ENCODE data around the gene PTRH1.
A peak's percentile ranks its signal among the peaks of the same experiment; 100 is the strongest.

Gene PTRH1

DNA sequence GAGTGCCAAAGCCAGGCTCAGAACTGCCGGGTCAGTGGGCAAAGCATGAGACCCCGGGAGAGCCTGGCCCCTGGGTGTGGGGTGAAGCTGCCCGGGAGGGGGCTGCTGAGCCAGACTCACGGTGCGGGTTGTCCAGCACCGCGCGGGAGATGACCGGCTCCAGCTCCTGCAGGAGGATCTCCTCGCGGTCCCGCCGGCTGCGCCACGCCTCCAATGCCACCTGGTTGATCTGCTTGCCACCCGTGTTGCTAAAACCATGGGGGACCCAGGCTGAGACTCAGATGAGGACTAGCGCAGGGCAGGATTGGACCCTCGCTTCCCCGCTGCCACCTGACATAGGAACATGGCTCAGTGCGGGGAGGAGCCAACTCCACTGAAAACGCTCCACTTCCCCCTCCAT is 17.0 kb upstream of the PTRH1 start:
- Mint-ChIP-seq H3K9me3 (no peaks in the 10 kb centered on the region), H3K4me1 (ENCODE audit: low read depth) (peaks cover 9% of the 10 kb centered on the region), H3K27ac (no peak overlapping the region), H3K27me3 (ENCODE audit: low read depth) (no peaks in the 10 kb centered on the region), H3K36me3 (ENCODE audit: low read depth) (peaks cover 4% of the 10 kb centered on the region), H3K4me3 (no peak overlapping the region)

GRCh38 chr9:127731938-127732337 is 16.5 kb upstream of the PTRH1 start:
- Mint-ChIP-seq H3K4me1 (ENCODE audit: low read depth) (peaks cover 9% of the 10 kb centered on the region), H3K9me3 (no peaks in the 10 kb centered on the region), H3K27ac (no peak overlapping the region), H3K4me3 (no peak overlapping the region), H3K27me3 (ENCODE audit: low read depth) (no peaks in the 10 kb centered on the region), H3K36me3 (ENCODE audit: low read depth) (peaks cover 2% of the 10 kb centered on the region)

DNA sequence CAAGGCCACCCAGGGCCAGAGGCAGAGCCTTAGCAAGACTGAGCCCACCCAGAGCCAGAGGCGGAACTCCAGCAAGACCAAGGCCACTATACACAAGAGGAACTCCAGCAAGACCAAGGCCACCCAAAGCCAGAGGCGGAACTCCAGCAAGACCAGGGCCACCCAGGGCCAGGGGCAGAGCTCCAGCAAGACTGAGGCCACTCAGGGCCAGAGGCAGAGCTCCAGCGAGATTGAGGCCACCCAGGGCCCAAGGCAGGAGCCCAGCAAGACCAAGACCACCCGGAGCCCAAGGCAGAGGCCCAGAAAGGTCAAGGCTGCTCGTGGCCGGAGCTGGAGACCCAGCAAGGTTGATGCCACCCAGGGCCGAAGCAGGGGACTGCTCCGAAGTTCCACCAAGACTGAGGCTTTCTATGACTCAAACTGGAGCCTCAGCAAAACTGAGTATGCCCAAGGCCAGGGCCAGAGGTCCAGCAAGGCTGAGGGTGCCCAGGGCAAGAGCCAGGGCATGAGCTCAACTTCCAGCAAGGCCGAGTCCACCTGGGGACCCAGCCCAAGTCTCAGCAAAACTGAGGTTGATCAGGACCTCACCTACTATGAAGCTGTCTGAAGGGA is 15.4 kb upstream of the PTRH1 start:
- H3K4me3 Mint-ChIP-seq: no peak overlapping the region
- no peak overlapping the region for H3K27ac Mint-ChIP-seq
- no peaks in the 10 kb centered on the region for H3K27me3 Mint-ChIP-seq (ENCODE audit: low read depth)
- H3K4me1 Mint-ChIP-seq (ENCODE audit: low read depth): peaks cover 9% of the 10 kb centered on the region
- no peaks in the 10 kb centered on the region for H3K9me3 Mint-ChIP-seq
- H3K36me3 Mint-ChIP-seq (ENCODE audit: low read depth): no peaks in the 10 kb centered on the region

DNA sequence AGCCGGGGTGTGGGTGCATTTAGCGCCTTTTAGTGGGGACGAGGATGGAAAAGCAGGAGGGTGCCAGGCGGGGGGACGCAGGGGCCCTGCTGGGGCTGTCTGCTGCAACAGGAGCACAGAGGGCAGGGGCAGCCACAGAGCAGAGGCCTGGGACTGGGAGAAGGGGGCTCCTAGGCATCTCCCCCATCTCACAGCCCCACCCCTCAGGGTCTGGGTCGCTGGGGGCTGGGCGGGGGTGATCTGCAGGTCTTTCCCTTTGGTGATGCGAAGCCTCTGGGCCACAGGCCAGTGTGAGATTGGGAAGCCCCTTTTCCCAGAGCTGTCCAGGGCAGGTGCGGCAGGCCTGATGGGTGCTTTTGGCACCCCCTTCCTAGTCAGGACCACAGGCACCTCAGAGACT is 14.8 kb upstream of the PTRH1 start:
- no peaks in the 10 kb centered on the region for H3K9me3 Mint-ChIP-seq
- no peaks in the 10 kb centered on the region for H3K36me3 Mint-ChIP-seq (ENCODE audit: low read depth)
- no peak overlapping the region for H3K27ac Mint-ChIP-seq
- no peak overlapping the region for H3K4me3 Mint-ChIP-seq
- H3K4me1 Mint-ChIP-seq (ENCODE audit: low read depth): peaks cover 8% of the 10 kb centered on the region
- H3K27me3 Mint-ChIP-seq (ENCODE audit: low read depth): no peaks in the 10 kb centered on the region

DNA sequence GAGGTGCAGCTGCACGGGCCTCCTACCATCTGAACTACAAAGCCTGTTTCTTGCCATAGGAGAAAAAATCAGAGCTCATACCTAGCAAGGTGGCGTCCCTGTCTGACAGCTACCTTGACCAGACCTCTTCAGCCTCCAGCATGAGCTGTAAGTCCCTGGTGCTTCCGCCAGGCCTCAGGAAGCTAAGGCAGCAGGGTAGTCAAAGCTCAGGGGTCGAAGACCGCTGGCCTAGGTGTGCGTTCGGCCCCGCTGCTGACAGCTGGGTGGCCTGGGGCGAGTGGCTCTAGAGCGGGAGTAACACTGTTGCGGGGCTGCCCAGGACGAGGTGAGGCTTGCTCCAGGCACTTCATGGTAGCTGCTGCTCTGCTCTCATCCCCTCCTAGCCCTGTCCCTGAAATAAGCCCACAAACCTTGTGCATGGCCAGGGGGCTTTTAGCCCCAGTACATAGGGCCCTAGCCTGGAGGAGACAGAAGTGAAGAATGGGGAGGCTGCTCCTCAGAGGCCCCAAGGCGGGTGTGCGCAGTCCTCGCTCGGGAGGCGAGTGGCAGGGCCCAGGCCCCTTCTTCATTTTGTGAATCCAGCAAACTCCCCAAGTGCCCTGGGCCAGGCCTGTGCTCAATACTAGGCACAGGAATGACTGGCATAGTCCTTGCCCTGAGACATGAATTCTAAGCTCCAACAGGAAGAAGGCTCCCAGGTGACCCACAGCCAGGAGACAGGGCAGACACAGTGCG is 14.2 kb upstream of the PTRH1 start:
- Mint-ChIP-seq H3K27me3 (ENCODE audit: low read depth) (no peaks in the 10 kb centered on the region), H3K36me3 (ENCODE audit: low read depth) (no peaks in the 10 kb centered on the region), H3K27ac (no peak overlapping the region), H3K4me3 (no peak overlapping the region), H3K9me3 (no peaks in the 10 kb centered on the region), H3K4me1 (ENCODE audit: low read depth) (peaks cover 7% of the 10 kb centered on the region)

- Mint-ChIP-seq H3K27me3 (ENCODE audit: low read depth) (no peaks in the 10 kb centered on the region), H3K4me3 (no peak overlapping the region), H3K4me1 (ENCODE audit: low read depth) (peaks cover 4% of the 10 kb centered on the region), H3K36me3 (ENCODE audit: low read depth) (no peaks in the 10 kb centered on the region), H3K27ac (no peak overlapping the region), H3K9me3 (no peaks in the 10 kb centered on the region)
These were observed 13.3 kb upstream of the PTRH1 start for GRCh38 chr9:127728808-127729207.

- H3K4me3 Mint-ChIP-seq: no peak overlapping the region
- no peaks in the 10 kb centered on the region for H3K4me1 Mint-ChIP-seq (ENCODE audit: low read depth)
- no peaks in the 10 kb centered on the region for H3K9me3 Mint-ChIP-seq
- no peaks in the 10 kb centered on the region for H3K27me3 Mint-ChIP-seq (ENCODE audit: low read depth)
- H3K36me3 Mint-ChIP-seq (ENCODE audit: low read depth): no peaks in the 10 kb centered on the region
- H3K27ac Mint-ChIP-seq: no peak overlapping the region
These were observed 11.4 kb upstream of the PTRH1 start for GRCh38 chr9:127726871-127727270.

DNA sequence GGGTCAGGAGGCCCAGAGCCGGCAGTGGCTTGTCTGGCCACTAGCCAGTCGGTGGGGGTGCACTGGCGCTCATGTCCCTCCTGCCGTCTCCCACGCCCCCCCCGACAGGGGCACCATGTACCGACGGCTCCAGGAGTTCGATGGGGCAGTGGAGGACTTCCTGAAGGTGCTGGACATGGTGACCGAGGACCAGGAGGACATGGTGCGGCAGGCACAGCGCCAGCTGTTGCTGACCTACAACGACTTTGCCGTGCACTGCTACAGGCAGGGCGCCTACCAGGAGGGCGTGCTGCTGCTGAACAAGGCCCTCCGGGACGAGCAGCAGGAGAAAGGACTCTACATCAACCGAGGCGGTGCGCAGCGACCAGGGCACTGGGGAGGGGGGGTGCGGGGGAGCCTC is 8.5 kb upstream of the PTRH1 start:
- Mint-ChIP-seq H3K27me3 (ENCODE audit: low read depth) (no peaks in the 10 kb centered on the region), H3K36me3 (ENCODE audit: low read depth) (no peaks in the 10 kb centered on the region), H3K4me3 (no peak overlapping the region), H3K27ac (no peak overlapping the region), H3K9me3 (no peaks in the 10 kb centered on the region), H3K4me1 (ENCODE audit: low read depth) (peaks cover 6% of the 10 kb centered on the region)

GRCh38 chr9:127723444-127723843 is 8.0 kb upstream of the PTRH1 start:
- Mint-ChIP-seq H3K27ac (no peak overlapping the region), H3K36me3 (ENCODE audit: low read depth) (no peaks in the 10 kb centered on the region), H3K9me3 (no peaks in the 10 kb centered on the region), H3K4me1 (ENCODE audit: low read depth) (peaks cover 6% of the 10 kb centered on the region), H3K27me3 (ENCODE audit: low read depth) (no peaks in the 10 kb centered on the region), H3K4me3 (no peak overlapping the region)

DNA sequence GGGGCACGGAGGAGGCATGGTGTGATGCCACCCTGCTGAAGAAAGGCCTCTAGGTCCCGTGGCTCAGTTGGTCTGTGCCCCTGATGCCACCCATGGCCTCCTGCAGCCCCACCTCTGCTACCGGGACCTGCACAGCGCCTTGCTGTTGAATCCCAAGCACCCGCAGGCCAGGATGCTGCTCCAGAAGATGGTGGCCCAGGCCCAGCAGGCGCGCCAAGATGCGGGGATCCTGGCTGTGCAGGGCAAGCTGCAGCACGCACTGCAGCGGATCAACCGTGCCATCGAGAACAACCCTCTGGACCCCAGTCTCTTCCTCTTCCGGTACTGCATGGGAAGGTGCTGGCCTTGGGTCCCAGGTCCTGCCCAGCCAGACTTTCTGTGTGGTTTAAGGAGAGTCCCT is 7.5 kb upstream of the PTRH1 start:
- Mint-ChIP-seq H3K36me3 (ENCODE audit: low read depth) (no peaks in the 10 kb centered on the region), H3K27ac (no peak overlapping the region), H3K9me3 (no peaks in the 10 kb centered on the region), H3K4me3 (no peak overlapping the region), H3K27me3 (ENCODE audit: low read depth) (no peaks in the 10 kb centered on the region), H3K4me1 (ENCODE audit: low read depth) (peaks cover 6% of the 10 kb centered on the region)

DNA sequence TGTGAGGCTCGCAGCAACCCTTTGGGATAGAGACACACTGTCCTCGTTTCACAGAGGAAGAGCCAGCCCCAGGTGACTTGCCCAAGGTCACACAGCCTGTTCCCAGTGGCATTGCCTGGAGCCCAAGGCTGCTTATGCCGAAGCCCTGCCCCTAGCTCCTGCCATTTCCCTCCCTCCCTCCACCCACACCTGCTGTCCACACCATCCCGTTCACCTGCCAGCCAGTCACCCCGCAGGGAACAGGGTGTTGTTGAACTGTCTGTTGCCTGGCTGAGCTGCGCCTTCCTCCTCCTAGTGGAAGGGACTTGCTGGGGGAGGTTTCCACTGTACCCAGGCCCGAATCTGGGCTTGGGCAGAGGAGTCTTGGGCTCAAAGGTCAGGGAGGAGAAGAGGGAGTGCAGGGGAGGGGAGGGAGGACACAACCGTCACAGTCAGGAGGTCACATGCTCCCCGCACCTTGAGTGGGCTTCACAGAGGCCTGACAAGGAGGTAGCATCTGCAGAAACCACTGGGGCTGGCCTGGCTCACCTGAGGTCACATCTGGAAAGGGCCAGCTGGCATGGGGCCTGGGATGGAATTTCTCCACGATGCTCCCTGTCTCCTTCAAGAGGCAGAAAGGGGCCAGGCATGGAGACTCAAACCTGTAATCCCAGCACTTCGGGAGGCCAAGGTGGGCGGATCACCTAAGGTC is 6.7 kb upstream of the PTRH1 start:
- Mint-ChIP-seq H3K27ac (no peak overlapping the region), H3K36me3 (ENCODE audit: low read depth) (no peaks in the 10 kb centered on the region), H3K4me3 (no peak overlapping the region), H3K4me1 (ENCODE audit: low read depth) (peaks cover 6% of the 10 kb centered on the region), H3K27me3 (ENCODE audit: low read depth) (no peaks in the 10 kb centered on the region), H3K9me3 (no peaks in the 10 kb centered on the region)

DNA sequence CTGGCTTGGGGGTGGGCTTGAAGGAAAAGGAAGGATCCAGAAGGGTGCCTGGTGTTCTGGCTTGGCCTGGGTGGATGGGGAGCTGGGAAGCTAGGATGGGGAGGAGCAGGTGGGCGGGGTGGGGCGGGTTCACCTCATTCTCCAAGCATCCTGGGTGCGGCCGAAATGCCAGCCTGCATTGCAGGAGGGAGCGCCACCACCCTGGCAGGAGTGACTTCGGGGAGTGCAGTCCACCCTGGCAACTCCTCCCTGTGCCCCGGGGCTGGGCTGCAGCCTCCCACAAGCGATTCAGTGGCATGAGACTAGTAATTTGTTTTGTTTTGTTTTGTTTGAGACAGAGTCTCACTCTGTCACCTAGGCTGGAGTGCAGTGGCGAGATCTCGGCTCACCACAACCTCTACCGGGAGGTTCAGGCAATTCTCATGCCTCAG is 5.9 kb upstream of the PTRH1 start:
- Mint-ChIP-seq H3K36me3 (ENCODE audit: low read depth) (no peaks in the 10 kb centered on the region), H3K27me3 (ENCODE audit: low read depth) (no peaks in the 10 kb centered on the region), H3K4me1 (ENCODE audit: low read depth) (peaks cover 6% of the 10 kb centered on the region), H3K9me3 (no peaks in the 10 kb centered on the region), H3K4me3 (no peak overlapping the region), H3K27ac (no peak overlapping the region)

DNA sequence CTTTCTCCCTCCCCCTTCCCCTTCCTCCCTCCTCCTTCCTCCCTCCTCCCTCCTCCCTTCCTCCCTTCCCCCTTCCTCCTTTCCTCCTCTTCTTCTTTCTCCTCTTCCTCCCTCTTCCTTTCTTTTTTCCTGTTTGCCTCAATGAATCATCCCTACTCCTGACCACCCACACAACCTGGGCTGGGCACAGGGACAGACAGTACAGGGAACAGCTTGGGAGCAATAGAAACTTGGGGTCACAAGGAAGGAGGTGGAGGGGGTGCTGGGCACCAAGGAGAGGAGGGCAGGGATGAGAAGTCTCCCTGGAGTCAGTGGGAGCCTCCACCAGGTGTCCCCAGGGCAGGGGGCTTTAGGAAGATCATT is 5.4 kb upstream of the PTRH1 start:
- H3K4me1 Mint-ChIP-seq (ENCODE audit: low read depth): peaks cover 12% of the 10 kb centered on the region
- H3K4me3 Mint-ChIP-seq: no peak overlapping the region
- no peaks in the 10 kb centered on the region for H3K27me3 Mint-ChIP-seq (ENCODE audit: low read depth)
- H3K9me3 Mint-ChIP-seq: no peaks in the 10 kb centered on the region
- H3K36me3 Mint-ChIP-seq (ENCODE audit: low read depth): no peaks in the 10 kb centered on the region
- H3K27ac Mint-ChIP-seq: no peak overlapping the region

- Mint-ChIP-seq H3K27ac (peak overlapping the region; percentile 21), H3K4me3 (peak overlapping the region; percentile 26), H3K4me1 (ENCODE audit: low read depth) (peaks cover 14% of the 10 kb centered on the region)
These were observed 4.8 kb upstream of the PTRH1 start for GRCh38 chr9:127720031-127720864.

More at GRCh38 chr9:127720031-127720864, 4.8 kb upstream of the PTRH1 start:
- Mint-ChIP-seq H3K27me3 (ENCODE audit: low read depth) (no peaks in the 10 kb centered on the region), H3K36me3 (ENCODE audit: low read depth) (no peaks in the 10 kb centered on the region), H3K9me3 (no peaks in the 10 kb centered on the region)

Data from T-helper 1 cell treated with Interleukin-12 subunit alpha and Interleukin-12 subunit beta and Interleukin-4 antibody, amounts not matched to agents 30 μg/mL and 1 μg/mL, for 36 hours (primary cell).